OCI-LY3 (cell line): ENCODE data around the gene ZCCHC24.

Experiments
- H2AFZ ChIP-seq: fragments of 200-600, 300-600 bp; shearing (Covaris generic); 2 replicates; pipeline ENCODE4 v1.6.0; 2014; ENCODE audit warnings: antibody characterized with exemption, low read depth, low read length
- H3K27ac ChIP-seq: fragments of 200-600, 300-600 bp; sonication (generic); 2 replicates; pipeline ENCODE4 v1.5.1; 2014; ENCODE audit warnings: mild to moderate bottlenecking, low read length, moderate library complexity, mixed read lengths
- H3K27me3 ChIP-seq: fragments of 200-600, 300-600 bp; sonication (generic); 2 replicates; pipeline ENCODE4 v1.6.1; 2014; ENCODE audit warnings: low read depth, low read length, mixed read lengths
- H3K36me3 ChIP-seq: fragments of 200-600, 300-600 bp; sonication (generic); replicated peaks from 2 replicates; pipeline ENCODE3; 2014; ENCODE audit warnings: low read depth, low read length, mixed read lengths
- H3K4me1 ChIP-seq: fragments of 300-600, 200-600 bp; sonication (generic); 2 replicates; pipeline ENCODE4 v1.6.1; 2014; ENCODE audit warnings: low read length, mixed read lengths
- H3K4me2 ChIP-seq: fragments of 200-600, 300-600 bp; sonication (generic); 2 replicates; pipeline ENCODE4 v1.6.1; 2014; ENCODE audit warnings: low read length, mixed read lengths
- H3K4me3 ChIP-seq: fragments of 300-600, 200-600 bp; sonication (generic); 2 replicates; pipeline ENCODE4 v1.5.1; 2014; ENCODE audit warnings: antibody characterized with exemption, mild to moderate bottlenecking, low read length, moderate library complexity
- H3K79me2 ChIP-seq: fragments of 300-600, 200-600 bp; shearing (Covaris generic); 2 replicates; pipeline ENCODE4 v1.6.1; 2014; ENCODE audit warnings: mild to moderate bottlenecking, low read length, mixed read lengths
- H3K9ac ChIP-seq: fragments of 300-600, 200-600 bp; shearing (Covaris generic); 2 replicates; pipeline ENCODE4 v1.6.0; 2014; ENCODE audit warnings: mild to moderate bottlenecking, low read length, moderate library complexity
- H3K9me3 ChIP-seq: fragments of 200-600, 300-600 bp; shearing (Covaris generic); 2 replicates; pipeline ENCODE4 v1.6.1; 2014; ENCODE audit warnings: low read length, mixed read lengths; ENCODE audit not compliant: insufficient read depth
- H4K20me1 ChIP-seq: fragments of 200-600, 300-600 bp; sonication (generic); 2 replicates; pipeline ENCODE4 v1.6.1; 2016; ENCODE audit warnings: low read length, mixed read lengths; ENCODE audit not compliant: insufficient read depth
- EZH2phosphoT487 ChIP-seq: fragments of 200-600 bp; shearing (Covaris generic); IDR thresholded peaks from 2 replicates; pipeline ENCODE4 v1.6.1; 2018; ENCODE audit warnings: antibody characterized with exemption, mixed run types, low read depth
- TF ChIP-seq, protein P1 (sequence below): fragments of 200-600, 300-600 bp; sonication (generic); IDR thresholded peaks from 2 replicates; pipeline ENCODE4 v1.5.1; 2014; ENCODE audit warnings: antibody characterized with exemption, low read length, low read depth

ZCCHC24 gene

DNA sequence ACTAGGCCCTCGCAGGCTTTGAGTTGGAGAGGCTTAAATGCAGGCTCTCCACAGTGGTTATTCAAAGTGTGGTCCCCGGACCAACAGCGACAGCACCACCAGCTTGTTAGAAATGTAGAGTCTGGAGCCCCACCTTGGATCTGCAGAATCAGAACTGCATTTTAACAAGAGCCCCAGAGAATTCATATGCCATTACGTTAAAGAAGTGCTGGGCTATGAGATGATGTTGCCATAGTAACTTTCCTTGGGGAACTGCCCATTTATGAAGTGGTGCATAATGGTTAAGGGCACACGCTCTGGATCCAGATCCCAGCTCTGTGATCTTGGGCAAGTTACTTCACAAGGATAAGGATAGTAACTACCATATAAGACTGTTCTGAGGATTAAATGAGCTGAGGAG is 48.9 kb downstream of the ZCCHC24 start:
- Histone ChIP-seq H3K9me3 (no peaks in the 10 kb centered on the region), H3K4me3 (no peak overlapping the region), H3K27me3 (no peaks in the 10 kb centered on the region), H3K4me2 (no peak overlapping the region), H3K36me3 (no peaks in the 10 kb centered on the region), H3K27ac (no peak overlapping the region), H3K79me2 (no peaks in the 10 kb centered on the region), H3K9ac (no peak overlapping the region), H3K4me1 (no peaks in the 10 kb centered on the region), H4K20me1 (no peaks in the 10 kb centered on the region), H2AFZ (no peak overlapping the region)
- TF ChIP-seq EZH2phosphoT487, result no peak
- TF ChIP-seq, protein P1, sequence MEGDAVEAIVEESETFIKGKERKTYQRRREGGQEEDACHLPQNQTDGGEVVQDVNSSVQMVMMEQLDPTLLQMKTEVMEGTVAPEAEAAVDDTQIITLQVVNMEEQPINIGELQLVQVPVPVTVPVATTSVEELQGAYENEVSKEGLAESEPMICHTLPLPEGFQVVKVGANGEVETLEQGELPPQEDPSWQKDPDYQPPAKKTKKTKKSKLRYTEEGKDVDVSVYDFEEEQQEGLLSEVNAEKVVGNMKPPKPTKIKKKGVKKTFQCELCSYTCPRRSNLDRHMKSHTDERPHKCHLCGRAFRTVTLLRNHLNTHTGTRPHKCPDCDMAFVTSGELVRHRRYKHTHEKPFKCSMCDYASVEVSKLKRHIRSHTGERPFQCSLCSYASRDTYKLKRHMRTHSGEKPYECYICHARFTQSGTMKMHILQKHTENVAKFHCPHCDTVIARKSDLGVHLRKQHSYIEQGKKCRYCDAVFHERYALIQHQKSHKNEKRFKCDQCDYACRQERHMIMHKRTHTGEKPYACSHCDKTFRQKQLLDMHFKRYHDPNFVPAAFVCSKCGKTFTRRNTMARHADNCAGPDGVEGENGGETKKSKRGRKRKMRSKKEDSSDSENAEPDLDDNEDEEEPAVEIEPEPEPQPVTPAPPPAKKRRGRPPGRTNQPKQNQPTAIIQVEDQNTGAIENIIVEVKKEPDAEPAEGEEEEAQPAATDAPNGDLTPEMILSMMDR, result no peak

- no peak overlapping the region for H3K4me3 ChIP-seq
- H3K27ac ChIP-seq, result no peak overlapping the region
- no peak overlapping the region for H3K9ac ChIP-seq
- no peaks in the 10 kb centered on the region for H3K27me3 ChIP-seq
- H3K4me1 ChIP-seq, result no peaks in the 10 kb centered on the region
- H2AFZ ChIP-seq, result no peak overlapping the region
- H4K20me1 ChIP-seq, result no peaks in the 10 kb centered on the region
- H3K4me2 ChIP-seq, result no peak overlapping the region
- TF ChIP-seq EZH2phosphoT487, result no peak
- TF ChIP-seq, protein P1, result no peak
- H3K36me3 ChIP-seq, result no peaks in the 10 kb centered on the region
- no peaks in the 10 kb centered on the region for H3K79me2 ChIP-seq
- H3K9me3 ChIP-seq, result no peaks in the 10 kb centered on the region
Observed at GRCh38 chr10:79394664-79395063, 50.8 kb downstream of the ZCCHC24 start.

GRCh38 chr10:79393924-79394610 is 51.4 kb downstream of the ZCCHC24 start:
- peaks cover 2% of the 10 kb centered on the region for H3K4me1 ChIP-seq
- H3K9ac ChIP-seq, result no peak overlapping the region
- no peaks in the 10 kb centered on the region for H3K79me2 ChIP-seq
- no peaks in the 10 kb centered on the region for H4K20me1 ChIP-seq
- H3K27me3 ChIP-seq, result no peaks in the 10 kb centered on the region
- H3K4me3 ChIP-seq, result no peak overlapping the region
- TF ChIP-seq, protein P1, result no peak
- TF ChIP-seq EZH2phosphoT487, result no peak
- H3K27ac ChIP-seq, result no peak overlapping the region
- no peak overlapping the region for H2AFZ ChIP-seq
- no peaks in the 10 kb centered on the region for H3K36me3 ChIP-seq
- no peaks in the 10 kb centered on the region for H3K9me3 ChIP-seq
- H3K4me2 ChIP-seq, result no peak overlapping the region

DNA sequence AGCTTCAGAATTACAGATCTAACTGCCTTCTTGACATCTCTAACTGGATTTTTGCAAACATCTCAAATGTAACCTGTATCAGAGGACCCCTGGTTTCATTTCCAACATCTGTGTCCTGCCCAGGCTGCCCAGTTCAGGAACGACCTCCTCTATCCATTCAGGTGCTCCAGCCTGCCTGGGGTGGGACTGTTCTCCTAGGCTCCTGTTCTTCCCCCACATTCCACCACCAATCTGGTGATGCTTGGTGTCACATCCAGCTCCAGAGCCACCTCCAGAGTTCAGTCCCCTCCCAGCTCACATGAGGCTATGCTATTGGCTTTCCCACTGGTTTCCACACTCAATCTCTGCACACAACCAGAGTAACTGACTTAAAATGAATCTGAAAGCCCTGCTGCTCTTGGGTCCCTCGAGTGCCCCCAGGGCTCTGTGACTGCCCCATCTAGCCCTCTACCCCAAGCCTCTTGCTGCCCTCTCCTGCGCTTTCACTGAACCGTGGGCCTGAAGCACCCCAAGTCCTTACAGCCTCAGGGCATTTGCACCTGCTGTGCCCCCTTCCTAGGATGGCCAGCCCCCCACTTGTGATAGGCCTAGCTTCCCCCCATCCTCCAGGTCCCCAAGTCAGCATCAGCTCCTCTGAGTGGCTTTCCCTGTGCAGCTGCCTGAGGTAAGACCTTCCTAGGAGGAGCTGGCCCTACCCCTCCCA is 52.1 kb downstream of the ZCCHC24 start:
- Histone ChIP-seq H3K4me1 (peaks cover 9% of the 10 kb centered on the region), H3K27me3 (no peaks in the 10 kb centered on the region), H4K20me1 (no peaks in the 10 kb centered on the region), H3K9ac (no peak overlapping the region), H3K4me3 (no peak overlapping the region), H2AFZ (no peak overlapping the region), H3K4me2 (no peak overlapping the region), H3K79me2 (no peaks in the 10 kb centered on the region), H3K27ac (no peak overlapping the region), H3K9me3 (no peaks in the 10 kb centered on the region), H3K36me3 (no peaks in the 10 kb centered on the region)
- TF ChIP-seq, protein P1, result no peak
- no peak for TF ChIP-seq EZH2phosphoT487
